ENCODE data around the gene CDKN2B. TPM values are rescaled to one million over a fixed set of nuclear protein-coding genes. Genes with fewer than 3 reads are reported as not detected.

Gene CDKN2B
- total and polyA plus RNA-seq, 2 experiments from 2014 or later, result 15.1 to 18.6 TPM

- no peak overlapping the region for H3K4me2 ChIP-seq
- H3K9me2 ChIP-seq (replicated peaks; ENCODE audit: insufficient read depth), result no peaks in the 10 kb centered on the region
- no peaks in the 10 kb centered on the region for H3K79me2 ChIP-seq
- no peak overlapping the region for H3K27ac ChIP-seq
- no peak overlapping the region for H3K4me3 ChIP-seq
- H3K9me3 ChIP-seq (ENCODE audit: low read depth), result no peaks in the 10 kb centered on the region
- H2AFZ ChIP-seq, result no peak overlapping the region
- no peak for DNase-seq (ENCODE audit: low spot score)
- no peaks in the 10 kb centered on the region for H3K27me3 ChIP-seq
- no peaks in the 10 kb centered on the region for H3K36me3 ChIP-seq (replicated peaks; ENCODE audit: insufficient read depth, low read depth)
- no peaks in the 10 kb centered on the region for H4K20me1 ChIP-seq (ENCODE audit: insufficient read depth, poor library complexity, severe bottlenecking)
- H3K4me1 ChIP-seq (ENCODE audit: insufficient read depth), result no peaks in the 10 kb centered on the region
- WGBS (ENCODE audit: low lambda C conversion rate, missing lambda C conversion rate), result 94% methylated on average over 2 of the region's 2 CpGs
- TF ChIP-seq EZH2phosphoT487 (IDR thresholded peaks at IDR 0.05; ENCODE audit: low read depth, severe bottlenecking, unreplicated experiment), result no peak
- no peak for TF ChIP-seq CTCF (IDR thresholded peaks at IDR 0.05; ENCODE audit: poor library complexity)
- TF ChIP-seq EZH2 (IDR thresholded peaks at IDR 0.05; ENCODE audit: borderline replicate concordance), result no peak
Observed at GRCh38 chr9:22047596-22047995, 38.5 kb upstream of the CDKN2B start.

- TF ChIP-seq EZH2 (IDR thresholded peaks at IDR 0.05; ENCODE audit: borderline replicate concordance), result no peak
- no peak for TF ChIP-seq EZH2phosphoT487 (IDR thresholded peaks at IDR 0.05; ENCODE audit: low read depth, severe bottlenecking, unreplicated experiment)
- no peak for TF ChIP-seq CTCF (IDR thresholded peaks at IDR 0.05; ENCODE audit: poor library complexity)
Observed at GRCh38 chr9:22046243-22046885, 37.3 kb upstream of the CDKN2B start.

GRCh38 chr9:22045423-22045822, 36.3 kb upstream of the CDKN2B start:
- H3K4me2 ChIP-seq, result no peak overlapping the region
- TF ChIP-seq CTCF (IDR thresholded peaks at IDR 0.05; ENCODE audit: poor library complexity) (no peak), EZH2 (IDR thresholded peaks at IDR 0.05; ENCODE audit: borderline replicate concordance) (no peak), EZH2phosphoT487 (IDR thresholded peaks at IDR 0.05; ENCODE audit: low read depth, severe bottlenecking, unreplicated experiment) (no peak)
- H4K20me1 ChIP-seq (ENCODE audit: insufficient read depth, poor library complexity, severe bottlenecking), result no peaks in the 10 kb centered on the region
- no peaks in the 10 kb centered on the region for H3K9me3 ChIP-seq (ENCODE audit: low read depth)
- H3K9me2 ChIP-seq (replicated peaks; ENCODE audit: insufficient read depth), result no peaks in the 10 kb centered on the region
- H3K27me3 ChIP-seq, result no peaks in the 10 kb centered on the region
- no peaks in the 10 kb centered on the region for H3K79me2 ChIP-seq
- no peak for DNase-seq (ENCODE audit: low spot score)
- peaks cover 6% of the 10 kb centered on the region for H3K4me1 ChIP-seq (ENCODE audit: insufficient read depth)
- no peak overlapping the region for H2AFZ ChIP-seq
- no peaks in the 10 kb centered on the region for H3K36me3 ChIP-seq (replicated peaks; ENCODE audit: insufficient read depth, low read depth)
- no peak overlapping the region for H3K4me3 ChIP-seq
- no peak overlapping the region for H3K27ac ChIP-seq

More at GRCh38 chr9:22046243-22046885, 37.3 kb upstream of the CDKN2B start:
- H3K27me3 ChIP-seq, result no peaks in the 10 kb centered on the region
- WGBS (ENCODE audit: low lambda C conversion rate, missing lambda C conversion rate), result 84% methylated on average over 1 of the region's 1 CpG
- no peaks in the 10 kb centered on the region for H3K9me2 ChIP-seq (replicated peaks; ENCODE audit: insufficient read depth)
- H3K9me3 ChIP-seq (ENCODE audit: low read depth), result no peaks in the 10 kb centered on the region
- H3K4me1 ChIP-seq (ENCODE audit: insufficient read depth), result peaks cover 6% of the 10 kb centered on the region
- H3K4me2 ChIP-seq, result no peak overlapping the region
- no peaks in the 10 kb centered on the region for H4K20me1 ChIP-seq (ENCODE audit: insufficient read depth, poor library complexity, severe bottlenecking)
- no peak for DNase-seq (ENCODE audit: low spot score)
- H3K36me3 ChIP-seq (replicated peaks; ENCODE audit: insufficient read depth, low read depth), result no peaks in the 10 kb centered on the region
- no peaks in the 10 kb centered on the region for H3K79me2 ChIP-seq
- H2AFZ ChIP-seq, result no peak overlapping the region
- no peak overlapping the region for H3K27ac ChIP-seq
- H3K4me3 ChIP-seq, result no peak overlapping the region

All from hepatocyte (in vitro differentiated cells).